ENCODE data around the gene JPT1.

DNA sequence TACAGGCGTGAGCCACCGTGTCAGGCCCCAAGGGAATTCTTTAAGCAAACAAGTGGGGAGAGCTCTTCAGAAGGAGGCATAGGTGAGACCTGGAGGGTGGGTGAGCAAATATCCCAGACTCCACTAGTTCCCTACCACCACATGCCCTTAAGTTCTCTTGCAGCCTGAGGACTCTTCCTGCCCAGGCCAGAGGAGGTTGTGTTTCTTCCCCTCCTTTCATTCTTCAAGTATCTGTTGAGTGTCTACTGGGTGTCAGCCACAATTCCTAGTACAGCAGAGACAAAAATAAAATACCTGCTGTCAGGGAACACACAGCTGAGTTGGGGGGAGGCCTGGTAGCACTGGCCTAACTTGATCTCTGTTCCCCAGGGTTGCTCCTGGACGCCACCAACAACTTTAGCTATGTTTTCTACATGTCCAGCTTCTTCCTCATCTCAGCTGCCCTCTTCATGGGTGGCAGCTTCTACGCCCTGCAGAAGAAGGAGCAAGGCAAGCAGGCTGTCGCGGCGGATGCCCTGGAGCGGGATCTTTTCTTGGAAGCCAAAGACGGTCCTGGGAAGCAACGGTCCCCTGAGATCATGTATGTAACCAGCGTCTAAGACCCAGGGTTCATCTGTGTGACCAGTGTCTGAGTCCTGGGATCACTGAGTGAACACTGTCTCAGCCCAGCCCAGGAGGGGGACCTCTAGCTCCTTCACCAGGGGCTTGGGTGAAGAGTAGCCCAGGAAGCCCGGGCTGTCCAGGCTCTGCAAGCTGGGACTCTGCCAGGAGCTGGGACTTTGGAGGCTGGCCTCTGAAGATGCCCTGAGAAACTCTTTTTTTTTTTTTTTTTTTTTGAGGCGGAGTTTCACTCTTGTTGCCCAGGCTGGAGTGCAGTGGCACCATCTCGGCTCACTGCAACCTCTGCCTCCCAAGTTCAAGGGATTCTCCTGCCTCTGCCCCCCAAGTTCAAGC, 50.4 kb downstream of the JPT1 start:
- TF ChIP-seq POLR2A (IDR thresholded peaks at IDR 0.05; ENCODE audit: low read depth, low read length) = no peak
- no peak for TF ChIP-seq POLR2AphosphoS5 (IDR thresholded peaks at IDR 0.05; ENCODE audit: low read depth, low read length)
- no peak for TF ChIP-seq TAF1 (IDR thresholded peaks at IDR 0.05; ENCODE audit: borderline replicate concordance, low read depth, low read length)
